CD4-positive, alpha-beta T cell treated with Interleukin-15 for 1 hour (primary cell): ENCODE measurements around the gene FHAD1.
A peak's percentile ranks its signal among the peaks of the same experiment; 100 is the strongest.

Experiments
- DNase-seq: peaks from one replicate; pipeline ENCODE4 v3.0.0-alpha.2; 2020

Gene FHAD1

DNA sequence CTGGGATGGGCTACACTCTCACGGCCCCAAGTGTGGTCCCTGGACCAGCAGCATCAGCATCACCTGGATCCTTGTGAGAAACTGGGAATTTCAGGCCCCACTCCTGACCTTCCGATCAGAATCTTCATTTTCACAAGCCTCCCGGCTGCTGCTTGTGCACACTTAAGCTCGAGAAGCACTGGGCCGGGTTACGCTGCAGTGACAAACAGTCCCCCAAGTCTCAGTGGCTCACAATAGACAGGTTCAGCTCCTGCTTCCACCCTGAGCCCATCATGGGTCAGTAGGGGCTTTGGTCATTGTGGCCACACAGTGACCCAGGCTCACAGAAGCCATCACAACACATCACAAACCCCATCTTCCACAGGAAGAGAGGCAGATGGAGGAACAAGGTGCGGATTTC, 63.5 kb downstream of the FHAD1 start:
- DNase-seq: no peak

DNA sequence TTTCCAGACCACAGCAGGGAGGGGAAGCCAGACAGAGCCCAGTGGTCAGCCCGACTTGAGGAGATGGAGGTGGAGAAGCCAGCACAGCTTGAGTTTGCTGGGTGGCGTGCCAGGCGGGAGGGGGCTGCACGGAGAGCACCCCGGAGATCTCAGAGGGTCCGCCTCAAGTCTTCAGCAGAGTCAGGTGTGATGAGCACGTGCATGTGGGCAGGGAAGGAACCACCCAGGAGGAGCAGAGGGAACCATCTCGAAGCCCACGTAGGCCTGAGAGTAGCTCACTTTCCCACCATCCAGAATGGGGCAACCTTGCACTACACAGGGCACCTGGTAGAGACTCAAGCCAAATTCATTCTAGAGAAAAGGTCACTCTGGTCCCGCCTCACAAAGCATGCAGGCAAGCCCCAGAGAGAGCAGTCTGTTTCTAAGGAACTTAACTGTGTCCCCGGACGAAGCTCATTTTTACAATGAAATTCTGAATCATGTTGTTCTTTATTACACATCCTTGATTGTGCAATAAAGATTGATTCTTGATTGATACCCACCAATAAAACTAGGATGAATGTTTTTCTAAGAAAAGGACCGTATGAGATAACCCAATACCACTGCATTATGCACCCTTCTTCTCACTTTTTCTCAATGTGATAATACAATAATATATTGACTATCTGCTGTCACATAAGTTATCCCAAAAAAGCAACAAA, 64.2 kb downstream of the FHAD1 start:
- no peak for DNase-seq

GRCh38 chr1:15311880-15312279, 64.9 kb downstream of the FHAD1 start:
- DNase-seq: no peak

- no peak for DNase-seq
Measured at GRCh38 chr1:15312626-15313411, 65.8 kb downstream of the FHAD1 start.

DNA sequence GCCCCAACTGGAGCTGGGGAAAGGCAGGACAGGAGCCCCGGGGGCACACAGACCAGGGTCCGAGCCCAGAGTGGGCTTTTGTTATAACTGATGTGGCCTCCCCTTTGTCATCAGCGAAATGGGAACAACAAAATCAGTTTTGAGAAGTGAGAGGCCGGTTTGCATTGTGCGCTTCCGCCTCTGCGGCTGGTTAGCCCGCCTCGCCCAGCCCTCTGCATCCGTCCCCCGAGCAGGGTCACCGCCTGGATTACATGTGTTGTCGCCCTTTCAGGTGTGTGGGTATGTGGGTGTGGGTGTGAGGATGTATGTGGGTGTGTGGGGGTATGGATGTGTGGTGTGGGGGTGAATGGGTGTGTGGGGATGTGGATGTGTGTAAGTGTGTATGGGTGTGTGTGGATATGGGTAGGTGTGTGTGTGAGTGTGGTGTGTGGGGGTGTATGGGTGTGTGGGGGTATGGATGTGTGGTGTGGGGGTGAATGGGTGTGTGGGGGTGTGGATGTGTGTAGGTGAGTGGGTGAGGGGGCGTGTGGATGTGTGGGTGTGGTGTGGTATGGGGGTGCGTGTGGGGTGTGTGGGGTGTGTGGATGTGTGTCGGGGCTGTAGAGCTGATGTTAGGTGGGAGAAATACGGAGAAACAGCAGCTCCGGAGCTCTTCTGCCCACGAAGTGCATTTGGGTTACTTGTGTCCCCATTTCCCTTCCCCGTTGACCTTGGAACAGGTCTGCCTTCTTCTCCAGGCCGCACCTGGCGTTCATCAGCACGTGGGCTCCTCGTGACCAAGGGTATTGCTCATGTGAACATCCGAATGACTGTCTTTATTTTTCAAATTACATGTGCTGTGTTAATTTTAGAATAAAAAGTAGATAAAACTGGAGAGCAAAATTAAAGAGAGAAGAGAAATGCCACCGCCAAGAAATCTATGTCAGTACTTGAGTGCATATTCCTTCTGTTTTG, 67.6 kb downstream of the FHAD1 start:
- DNase-seq: no peak

DNA sequence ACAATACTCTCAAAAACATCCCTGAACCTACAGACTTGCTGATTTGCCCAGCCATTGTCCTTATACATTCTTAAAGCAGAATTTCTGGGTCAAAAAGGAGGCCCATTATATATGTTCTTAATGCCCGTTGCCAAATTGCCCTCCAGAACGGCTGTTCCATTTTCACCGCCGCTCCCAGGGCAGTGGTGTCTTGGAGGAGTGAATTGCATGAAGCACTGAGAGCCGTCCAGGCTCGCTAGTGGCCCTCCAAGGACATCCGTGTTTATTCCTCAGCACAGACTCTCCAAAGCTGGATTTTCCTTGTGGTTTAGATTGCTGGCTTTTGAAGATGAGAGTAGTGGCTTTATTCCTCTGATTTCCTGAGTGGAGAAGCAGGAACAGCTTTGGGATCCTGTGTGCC, 68.8 kb downstream of the FHAD1 start:
- no peak for DNase-seq

- no peak for DNase-seq
Measured at GRCh38 chr1:15316510-15316909, 69.5 kb downstream of the FHAD1 start.

GRCh38 chr1:15320267-15320666, 73.2 kb downstream of the FHAD1 start:
- DNase-seq: no peak

DNA sequence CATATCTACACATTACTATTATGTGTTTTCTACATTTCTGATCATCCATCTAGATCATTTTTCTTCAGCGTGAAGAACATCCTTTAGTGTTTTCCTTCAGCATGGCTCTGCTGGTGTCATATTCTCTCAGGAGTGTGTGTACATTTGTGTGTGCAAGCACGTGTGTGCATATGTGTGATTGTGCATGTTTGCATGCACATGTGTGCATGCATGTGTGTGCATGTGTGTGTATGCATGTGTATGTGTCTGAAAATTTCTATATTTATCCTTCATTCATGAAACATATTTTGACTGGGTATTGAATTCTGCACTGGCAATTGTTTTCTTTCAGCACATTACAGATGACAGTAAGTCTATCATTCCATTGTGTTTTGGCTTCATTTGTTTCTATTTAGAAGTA, 74.6 kb downstream of the FHAD1 start:
- DNase-seq: no peak

- DNase-seq: no peak
Measured at GRCh38 chr1:15322648-15323350, 75.8 kb downstream of the FHAD1 start.

DNA sequence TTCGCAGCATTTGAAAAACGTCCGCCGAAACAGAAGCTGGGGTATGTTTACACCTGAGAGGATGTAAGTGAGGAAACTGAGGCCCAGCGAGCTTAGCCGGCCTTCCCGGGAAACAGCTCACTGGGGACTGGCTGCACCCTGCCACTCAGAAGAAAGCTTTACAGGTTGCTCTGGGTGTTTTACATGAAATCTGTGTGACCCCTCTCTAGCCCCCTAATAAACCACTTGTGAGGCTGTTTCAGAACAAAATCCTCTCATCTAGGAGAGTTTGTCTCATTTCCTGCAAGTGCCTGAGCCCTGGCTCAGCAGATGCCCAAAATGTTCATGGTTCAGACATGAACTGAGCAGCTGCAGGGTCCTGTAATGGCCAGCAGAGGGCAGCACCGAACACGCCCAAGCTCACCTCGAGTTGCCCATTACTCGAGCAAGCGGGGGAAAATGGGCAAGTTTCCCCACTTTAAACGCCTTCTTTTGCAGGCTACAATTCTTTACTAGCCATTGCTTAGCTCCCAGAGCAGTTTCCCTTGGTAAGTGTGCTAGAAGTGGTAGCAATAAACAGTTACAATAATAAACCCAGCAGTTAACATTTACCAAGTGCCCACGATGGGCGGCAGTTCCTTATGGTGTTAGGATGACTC, 76.4 kb downstream of the FHAD1 start:
- DNase-seq: peak; percentile 67

GRCh38 chr1:15323989-15324868, 77.2 kb downstream of the FHAD1 start:
- no peak for DNase-seq

DNA sequence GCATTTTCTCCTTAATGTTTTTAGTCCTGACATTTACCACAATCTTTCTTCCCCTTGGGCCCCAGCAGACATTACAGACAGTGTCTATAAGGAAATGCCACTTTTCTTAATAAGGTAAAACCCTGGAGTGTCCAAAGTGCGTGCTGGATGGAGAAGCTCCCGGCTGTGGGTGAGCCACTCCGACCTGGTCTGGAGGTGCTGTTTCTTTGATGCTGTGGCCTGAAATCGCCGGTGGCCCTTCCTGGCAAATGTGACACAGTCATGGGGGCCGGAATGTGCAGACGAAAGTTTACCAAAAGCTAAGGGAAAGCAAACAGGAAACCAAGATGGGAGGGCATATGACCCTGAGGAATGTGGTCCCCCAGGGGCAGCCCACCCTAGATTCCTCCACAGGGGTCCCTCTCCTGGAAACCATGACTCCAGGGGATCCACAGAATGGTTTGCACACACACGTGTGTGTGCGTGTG, 77.9 kb downstream of the FHAD1 start:
- no peak for DNase-seq

DNA sequence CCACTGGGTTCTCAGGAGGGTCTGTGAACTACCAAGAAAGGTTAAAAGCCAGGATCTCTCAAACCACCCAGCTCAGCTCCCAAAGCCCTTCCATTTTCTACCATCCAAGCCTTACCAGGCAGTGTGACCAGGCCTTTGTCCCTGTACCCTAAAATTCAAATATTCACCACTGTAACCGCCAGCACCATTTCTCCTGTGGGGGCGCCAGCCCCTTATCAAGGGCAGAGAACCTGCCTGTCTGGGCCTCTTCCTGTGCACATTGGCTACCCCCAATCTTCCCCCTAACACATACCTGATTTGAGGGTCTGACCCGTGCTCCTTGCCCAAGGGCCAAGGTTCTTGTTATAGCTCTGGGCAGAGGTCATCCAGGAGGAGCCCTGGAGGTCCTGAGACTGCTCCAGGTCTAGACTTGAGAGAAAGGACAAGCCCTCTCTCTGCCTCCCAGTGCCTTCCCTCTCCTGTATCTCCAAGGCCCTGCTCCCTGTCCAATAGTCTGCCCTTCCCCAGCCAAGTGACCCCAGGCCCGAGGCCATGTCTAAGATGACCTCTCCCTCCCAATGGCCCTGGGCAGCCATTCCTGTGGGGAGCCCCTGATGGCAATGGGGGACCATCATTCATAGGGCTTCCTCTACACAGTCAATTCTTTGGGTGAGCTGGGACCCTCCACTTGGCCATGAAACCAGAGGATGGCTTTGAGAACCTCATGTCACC, 78.5 kb downstream of the FHAD1 start:
- no peak for DNase-seq

GRCh38 chr1:15326691-15327588, 79.9 kb downstream of the FHAD1 start:
- DNase-seq: no peak

GRCh38 chr1:15328351-15329103, 81.5 kb downstream of the FHAD1 start:
- DNase-seq: no peak

DNA sequence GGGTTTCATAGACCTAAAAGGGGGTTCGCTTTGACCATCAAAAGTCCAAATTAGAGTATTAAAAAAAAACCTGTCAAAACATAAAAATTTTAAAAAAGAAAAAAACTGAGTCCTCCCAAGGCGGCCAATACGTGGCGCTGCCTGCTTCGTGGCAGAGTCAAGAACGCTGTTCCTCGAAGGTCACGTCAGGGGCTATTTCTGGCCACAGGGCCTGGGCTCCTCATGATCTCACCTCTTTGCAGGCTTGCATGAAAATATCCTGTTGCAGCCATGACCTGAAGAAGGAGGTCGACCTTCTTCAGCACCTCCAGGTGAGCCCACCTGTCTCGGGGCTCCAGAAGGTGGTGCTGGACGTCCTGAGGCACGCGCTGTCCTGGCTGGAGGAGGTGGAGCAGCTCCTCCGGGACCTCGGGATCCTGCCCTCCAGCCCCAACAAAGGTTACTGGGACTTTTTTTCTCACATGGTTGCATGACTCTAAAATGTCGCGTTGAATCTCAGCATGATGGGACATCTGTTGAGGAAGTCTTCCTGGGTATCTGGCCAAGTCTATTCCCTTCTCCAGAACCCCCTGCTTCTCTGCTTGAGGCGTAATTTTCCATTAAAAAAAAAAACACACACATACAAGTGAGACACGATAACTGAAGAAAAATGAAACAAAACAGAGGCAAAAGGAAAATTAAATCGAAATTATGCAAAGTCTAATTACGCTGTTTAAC, 82.2 kb downstream of the FHAD1 start:
- peak; percentile 25 for DNase-seq

DNA sequence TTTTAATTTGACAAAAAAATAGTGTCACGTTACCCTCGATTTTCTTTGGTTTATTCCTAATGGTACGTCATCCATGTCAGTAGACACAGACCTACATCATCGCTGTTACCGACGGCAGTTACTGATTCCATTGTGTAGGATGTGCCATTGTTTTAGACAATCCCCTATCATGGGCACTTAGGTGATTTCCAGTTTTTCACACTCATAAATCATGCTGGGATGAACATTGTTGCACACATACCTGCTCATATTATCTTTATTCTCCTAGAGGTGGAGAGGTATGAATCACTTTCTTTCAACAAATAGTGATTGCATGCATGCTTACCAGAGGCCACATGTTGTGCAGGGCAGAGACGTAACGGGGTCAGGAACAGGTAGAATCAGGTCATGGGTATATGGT, 83.0 kb downstream of the FHAD1 start:
- DNase-seq: no peak
